ENCODE results near the gene CTCF. TPM values are rescaled to one million over a fixed set of nuclear protein-coding genes. Genes with fewer than 3 reads are reported as not detected.

The CTCF gene
- total RNA-seq, 1 experiment from 2014 or later, result 33.1 TPM

DNA sequence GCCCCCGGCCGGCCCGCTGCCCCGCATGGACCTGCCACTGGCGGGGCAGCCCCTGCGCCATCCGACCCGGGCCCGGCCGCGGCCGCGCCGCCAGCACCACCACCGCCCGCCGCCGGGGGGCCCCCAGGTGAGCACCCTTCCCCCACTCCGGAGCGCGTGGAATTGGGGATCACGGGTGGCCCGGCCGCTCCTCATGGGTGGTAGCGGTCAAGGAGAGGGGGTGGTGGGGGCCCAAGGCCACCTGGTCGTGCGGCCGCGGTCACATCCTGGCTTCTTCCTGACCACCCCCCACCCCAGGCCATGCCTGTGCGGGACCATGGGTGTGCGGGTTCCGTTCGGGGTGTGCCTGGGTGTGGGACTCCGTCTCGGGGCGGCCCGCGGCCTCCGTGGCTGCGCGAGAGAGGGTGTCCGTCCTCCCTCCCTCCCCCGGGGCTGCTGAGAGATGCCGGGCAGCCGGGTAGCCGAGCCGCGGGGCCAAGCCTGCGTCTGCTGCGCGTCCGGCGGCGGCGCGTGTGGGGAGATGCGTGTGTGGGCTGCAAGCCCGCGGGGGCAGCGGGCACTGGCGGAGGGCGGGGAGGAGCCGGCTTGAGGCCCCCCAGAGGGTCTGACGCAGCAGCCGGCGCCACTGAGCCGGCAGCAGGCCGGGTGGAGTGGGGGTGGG is 90.9 kb downstream of the CTCF start:
- no peak for TF ChIP-seq SIN3A (IDR thresholded peaks at IDR 0.05; ENCODE audit: borderline replicate concordance, insufficient read depth, low read depth, low read length)
- TF ChIP-seq, protein P1, sequence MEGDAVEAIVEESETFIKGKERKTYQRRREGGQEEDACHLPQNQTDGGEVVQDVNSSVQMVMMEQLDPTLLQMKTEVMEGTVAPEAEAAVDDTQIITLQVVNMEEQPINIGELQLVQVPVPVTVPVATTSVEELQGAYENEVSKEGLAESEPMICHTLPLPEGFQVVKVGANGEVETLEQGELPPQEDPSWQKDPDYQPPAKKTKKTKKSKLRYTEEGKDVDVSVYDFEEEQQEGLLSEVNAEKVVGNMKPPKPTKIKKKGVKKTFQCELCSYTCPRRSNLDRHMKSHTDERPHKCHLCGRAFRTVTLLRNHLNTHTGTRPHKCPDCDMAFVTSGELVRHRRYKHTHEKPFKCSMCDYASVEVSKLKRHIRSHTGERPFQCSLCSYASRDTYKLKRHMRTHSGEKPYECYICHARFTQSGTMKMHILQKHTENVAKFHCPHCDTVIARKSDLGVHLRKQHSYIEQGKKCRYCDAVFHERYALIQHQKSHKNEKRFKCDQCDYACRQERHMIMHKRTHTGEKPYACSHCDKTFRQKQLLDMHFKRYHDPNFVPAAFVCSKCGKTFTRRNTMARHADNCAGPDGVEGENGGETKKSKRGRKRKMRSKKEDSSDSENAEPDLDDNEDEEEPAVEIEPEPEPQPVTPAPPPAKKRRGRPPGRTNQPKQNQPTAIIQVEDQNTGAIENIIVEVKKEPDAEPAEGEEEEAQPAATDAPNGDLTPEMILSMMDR (IDR thresholded peaks at IDR 0.05), result peak; percentile 60; the same call in 1 of the 2 replicates
- TF ChIP-seq, protein P2, sequence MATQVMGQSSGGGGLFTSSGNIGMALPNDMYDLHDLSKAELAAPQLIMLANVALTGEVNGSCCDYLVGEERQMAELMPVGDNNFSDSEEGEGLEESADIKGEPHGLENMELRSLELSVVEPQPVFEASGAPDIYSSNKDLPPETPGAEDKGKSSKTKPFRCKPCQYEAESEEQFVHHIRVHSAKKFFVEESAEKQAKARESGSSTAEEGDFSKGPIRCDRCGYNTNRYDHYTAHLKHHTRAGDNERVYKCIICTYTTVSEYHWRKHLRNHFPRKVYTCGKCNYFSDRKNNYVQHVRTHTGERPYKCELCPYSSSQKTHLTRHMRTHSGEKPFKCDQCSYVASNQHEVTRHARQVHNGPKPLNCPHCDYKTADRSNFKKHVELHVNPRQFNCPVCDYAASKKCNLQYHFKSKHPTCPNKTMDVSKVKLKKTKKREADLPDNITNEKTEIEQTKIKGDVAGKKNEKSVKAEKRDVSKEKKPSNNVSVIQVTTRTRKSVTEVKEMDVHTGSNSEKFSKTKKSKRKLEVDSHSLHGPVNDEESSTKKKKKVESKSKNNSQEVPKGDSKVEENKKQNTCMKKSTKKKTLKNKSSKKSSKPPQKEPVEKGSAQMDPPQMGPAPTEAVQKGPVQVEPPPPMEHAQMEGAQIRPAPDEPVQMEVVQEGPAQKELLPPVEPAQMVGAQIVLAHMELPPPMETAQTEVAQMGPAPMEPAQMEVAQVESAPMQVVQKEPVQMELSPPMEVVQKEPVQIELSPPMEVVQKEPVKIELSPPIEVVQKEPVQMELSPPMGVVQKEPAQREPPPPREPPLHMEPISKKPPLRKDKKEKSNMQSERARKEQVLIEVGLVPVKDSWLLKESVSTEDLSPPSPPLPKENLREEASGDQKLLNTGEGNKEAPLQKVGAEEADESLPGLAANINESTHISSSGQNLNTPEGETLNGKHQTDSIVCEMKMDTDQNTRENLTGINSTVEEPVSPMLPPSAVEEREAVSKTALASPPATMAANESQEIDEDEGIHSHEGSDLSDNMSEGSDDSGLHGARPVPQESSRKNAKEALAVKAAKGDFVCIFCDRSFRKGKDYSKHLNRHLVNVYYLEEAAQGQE (IDR thresholded peaks at IDR 0.05; ENCODE audit: insufficient read depth in 1 of 2, low read depth in 2 of 2, low read length in 1 of 2), result no peak
- Histone ChIP-seq H3K4me1 (ENCODE audit: control insufficient read depth, insufficient read depth, low read length) (no peaks in the 10 kb centered on the region), H3K9me3 (ENCODE audit: control insufficient read depth, insufficient read depth, low read depth, low read length) (no peaks in the 10 kb centered on the region), H3K27me3 (ENCODE audit: control insufficient read depth, insufficient read depth, low read length) (no peaks in the 10 kb centered on the region), H3K27ac (ENCODE audit: low read length) (no peak overlapping the region), H3K36me3 (ENCODE audit: control insufficient read depth, insufficient read depth, low read length) (no peaks in the 10 kb centered on the region), H3K4me3 (ENCODE audit: low read depth in 2 of 2, low read length in 2 of 2) (peak overlapping the region; percentile 40 to 41)
- intact Hi-C loops (cut with micrococcal nuclease; ENCODE audit: unreplicated experiment), result no loop called here
- BruUV-seq (replicated peaks), result no TSS peak
- in situ Hi-C loops (cut with HindIII; ENCODE audit: low pct_unique_long_range_greater_than_20kb, low sequenced_read_pairs), result no loop called here
- CTCF ChIA-PET, result no interaction called here
- no peak for DNase-seq (ENCODE audit: low read depth, low spot score)
- ATAC-seq, result peak; percentile 52
- POLR2A ChIA-PET, result no interaction called here

- no peak for TF ChIP-seq SIN3A (IDR thresholded peaks at IDR 0.05; ENCODE audit: borderline replicate concordance, insufficient read depth, low read depth, low read length)
- TF ChIP-seq, protein P2 (IDR thresholded peaks at IDR 0.05; ENCODE audit: insufficient read depth in 1 of 2, low read depth in 2 of 2, low read length in 1 of 2), result peak; percentile 70 to 86
- POLR2A ChIA-PET, result no interaction called here
- no peaks in the 10 kb centered on the region for H3K9me3 ChIP-seq (ENCODE audit: control insufficient read depth, insufficient read depth, low read depth, low read length)
- intact Hi-C loops (cut with micrococcal nuclease; ENCODE audit: unreplicated experiment) (no loop called here), in situ Hi-C loops (cut with HindIII; ENCODE audit: low pct_unique_long_range_greater_than_20kb, low sequenced_read_pairs) (no loop called here)
- H3K27me3 ChIP-seq (ENCODE audit: control insufficient read depth, insufficient read depth, low read length), result no peaks in the 10 kb centered on the region
- BruUV-seq (replicated peaks), result no TSS peak
- no peaks in the 10 kb centered on the region for H3K36me3 ChIP-seq (ENCODE audit: control insufficient read depth, insufficient read depth, low read length)
- no peak overlapping the region for H3K27ac ChIP-seq (ENCODE audit: low read length)
- peaks cover 2% of the 10 kb centered on the region; the same call in 1 of the 2 replicates for H3K4me1 ChIP-seq (ENCODE audit: control insufficient read depth, insufficient read depth, low read length)
- CTCF ChIA-PET, result no interaction called here
- DNase-seq (ENCODE audit: low read depth, low spot score), result no peak
- H3K4me3 ChIP-seq (ENCODE audit: low read depth in 2 of 2, low read length in 2 of 2), result peak overlapping the region; percentile 40 to 41; a peak in 3 of 4 replicates
- no peak for ATAC-seq
These were observed 91.6 kb downstream of the CTCF start for GRCh38 chr16:67653789-67654402.

Measured in Panc1 (cell line).